Neural progenitor cell (in vitro differentiated cells): ENCODE data around the gene RNF212B. TPM values are rescaled to one million over a fixed set of nuclear protein-coding genes. Genes with fewer than 3 reads are reported as not detected.

Source experiments
- DNase-seq: peaks from one replicate; pipeline ENCODE4 v3.0.0-alpha.2; 2016; ENCODE audit warnings: low spot score
- H2AFZ ChIP-seq: fragments of 200-600 bp; sonication (generic); replicated peaks from 2 replicates; pipeline ENCODE4 v1.6.1; 2016; ENCODE audit warnings: antibody characterized with exemption
- H3F3A ChIP-seq: fragments of 200-600 bp; sonication (generic); 2 replicates; pipeline ENCODE4 v1.6.1; 2016; ENCODE audit warnings: antibody characterized with exemption, low read depth
- H3K27ac ChIP-seq: fragments of 200-600 bp; sonication (generic); 2 replicates; pipeline ENCODE4 v1.5.1; 2016; ENCODE audit warnings: mild to moderate bottlenecking
- H3K27me3 ChIP-seq: fragments of 200-600 bp; sonication (generic); 2 replicates; pipeline ENCODE4 v1.6.1; 2016; ENCODE audit warnings: mild to moderate bottlenecking, moderate library complexity
- H3K36me3 ChIP-seq: fragments of 200-600 bp; sonication (generic); 2 replicates; pipeline ENCODE4 v1.5.1; 2016
- H3K4me1 ChIP-seq: fragments of 200-600 bp; sonication (generic); 2 replicates; pipeline ENCODE4 v1.6.1; 2016; ENCODE audit warnings: mixed run types
- H3K4me2 ChIP-seq: fragments of 200-600 bp; sonication (generic); 2 replicates; pipeline ENCODE4 v1.6.1; 2016
- H3K4me3 ChIP-seq: fragments of 200-600 bp; sonication (generic); 2 replicates; pipeline ENCODE4 v1.5.1; 2016
- H3K79me2 ChIP-seq: fragments of 200-600 bp; sonication (generic); 2 replicates; pipeline ENCODE4 v1.6.1; 2016; ENCODE audit warnings: low read depth
- H3K9ac ChIP-seq: fragments of 200-600 bp; sonication (generic); 2 replicates; pipeline ENCODE4 v1.6.1; 2016
- H3K9me3 ChIP-seq: fragments of 200-600 bp; sonication (generic); 2 replicates; pipeline ENCODE4 v1.5.1; 2016; ENCODE audit warnings: low read depth
- H4K20me1 ChIP-seq: fragments of 200-600 bp; sonication (generic); 2 replicates; pipeline ENCODE4 v1.6.1; 2016; ENCODE audit warnings: low read depth
- H3K27ac Mint-ChIP-seq: 3 replicates; pipeline ENCODE4 v1.8.0; 2021; ENCODE audit warnings: mixed read lengths
- H3K27me3 Mint-ChIP-seq: 2 replicates; pipeline ENCODE4 v1.8.0; 2022; ENCODE audit warnings: low read depth, mild to moderate bottlenecking, inconsistent platforms, moderate library complexity, mixed read lengths; ENCODE audit not compliant: insufficient read depth
- H3K36me3 Mint-ChIP-seq: 3 replicates; pipeline ENCODE4 v1.8.0; 2021; ENCODE audit warnings: mixed read lengths
- H3K4me1 Mint-ChIP-seq: 3 replicates; pipeline ENCODE4 v1.8.0; 2021; ENCODE audit warnings: mixed read lengths
- H3K4me3 Mint-ChIP-seq: 3 replicates; pipeline ENCODE4 v1.8.0; 2021; ENCODE audit warnings: mild to moderate bottlenecking, moderate library complexity, mixed read lengths
- H3K9me3 Mint-ChIP-seq: 3 replicates; pipeline ENCODE4 v1.8.0; 2020; ENCODE audit warnings: mixed read lengths
- CTCF ChIP-seq: fragments of 200-600 bp; sonication (generic); IDR thresholded peaks from 2 replicates; pipeline ENCODE4 v1.5.1; 2017; ENCODE audit warnings: antibody characterized with exemption, mild to moderate bottlenecking
- EZH2 ChIP-seq: fragments of 200-600 bp; sonication (generic); IDR thresholded peaks from 2 replicates; pipeline ENCODE4 v1.6.1; 2017; ENCODE audit warnings: antibody characterized with exemption, mild to moderate bottlenecking, moderate library complexity
- EZH2phosphoT487 ChIP-seq: fragments of 200-600 bp; sonication (generic); IDR thresholded peaks from 2 replicates; pipeline ENCODE4 v1.6.1; 2017; ENCODE audit warnings: antibody characterized with exemption
- total RNA-seq: library from RNA; depleted of rRNA; stranded (reverse); fragments of >200 nt; gene quantifications from 2 replicates; pipeline ENCODE4 v1.2.3, GENCODE V29; 2015; ENCODE audit warnings: low replicate concordance

RNF212B gene
- total RNA-seq, 1 donor from 2014 or later: not detected

GRCh38 chr14:23208324-23208723, 29.4 kb upstream of the RNF212B start:
- no peak for DNase-seq
- Histone ChIP-seq H3K27me3 (no peaks in the 10 kb centered on the region), H3K36me3 (no peaks in the 10 kb centered on the region), H3F3A (peaks cover 10% of the 10 kb centered on the region), H3K4me1 (peaks cover 10% of the 10 kb centered on the region), H4K20me1 (no peaks in the 10 kb centered on the region), H3K4me3 (no peak overlapping the region), H2AFZ (peak overlapping the region; percentile 83), H3K9ac (no peak overlapping the region), H3K27ac (no peak overlapping the region), H3K4me2 (no peak overlapping the region), H3K79me2 (no peaks in the 10 kb centered on the region), H3K9me3 (no peaks in the 10 kb centered on the region)
- TF ChIP-seq EZH2: no peak
- TF ChIP-seq EZH2phosphoT487: no peak
- TF ChIP-seq CTCF: no peak
- H3K9me3 Mint-ChIP-seq: peaks cover 2% of the 10 kb centered on the region
- H3K36me3 Mint-ChIP-seq: no peaks in the 10 kb centered on the region
- no peaks in the 10 kb centered on the region for H3K4me1 Mint-ChIP-seq
- no peaks in the 10 kb centered on the region for H3K27me3 Mint-ChIP-seq
- no peak overlapping the region for H3K4me3 Mint-ChIP-seq
- H3K27ac Mint-ChIP-seq: no peak overlapping the region

GRCh38 chr14:23209651-23210423, 27.9 kb upstream of the RNF212B start:
- Mint-ChIP-seq H3K4me1 (no peaks in the 10 kb centered on the region), H3K27ac (no peak overlapping the region), H3K36me3 (no peaks in the 10 kb centered on the region), H3K4me3 (no peak overlapping the region), H3K9me3 (peaks cover 2% of the 10 kb centered on the region), H3K27me3 (no peaks in the 10 kb centered on the region)
- H3K4me1 ChIP-seq: peaks cover 10% of the 10 kb centered on the region
- H3K9me3 ChIP-seq: no peaks in the 10 kb centered on the region
- DNase-seq: no peak
- no peak overlapping the region for H3K9ac ChIP-seq
- H3K36me3 ChIP-seq: no peaks in the 10 kb centered on the region
- H3K4me3 ChIP-seq: no peak overlapping the region
- no peak overlapping the region for H3K4me2 ChIP-seq
- TF ChIP-seq CTCF (no peak), EZH2phosphoT487 (no peak), EZH2 (no peak)
- no peak overlapping the region for H3K27ac ChIP-seq
- no peak overlapping the region for H2AFZ ChIP-seq
- H3K27me3 ChIP-seq: no peaks in the 10 kb centered on the region
- no peaks in the 10 kb centered on the region for H3K79me2 ChIP-seq
- no peaks in the 10 kb centered on the region for H4K20me1 ChIP-seq
- peaks cover 10% of the 10 kb centered on the region for H3F3A ChIP-seq

- no peaks in the 10 kb centered on the region for H3K27me3 ChIP-seq
- Mint-ChIP-seq H3K9me3 (peaks cover 9% of the 10 kb centered on the region), H3K4me1 (no peaks in the 10 kb centered on the region), H3K27ac (no peak overlapping the region), H3K4me3 (no peak overlapping the region), H3K36me3 (no peaks in the 10 kb centered on the region), H3K27me3 (no peaks in the 10 kb centered on the region)
- H3K9ac ChIP-seq: no peak overlapping the region
- H3K27ac ChIP-seq: no peak overlapping the region
- H3K4me1 ChIP-seq: no peaks in the 10 kb centered on the region
- no peaks in the 10 kb centered on the region for H3F3A ChIP-seq
- TF ChIP-seq EZH2 (no peak), CTCF (no peak), EZH2phosphoT487 (no peak)
- no peak for DNase-seq
- no peaks in the 10 kb centered on the region for H3K79me2 ChIP-seq
- H3K36me3 ChIP-seq: no peaks in the 10 kb centered on the region
- no peak overlapping the region for H3K4me2 ChIP-seq
- no peaks in the 10 kb centered on the region for H4K20me1 ChIP-seq
- H3K4me3 ChIP-seq: no peak overlapping the region
- H2AFZ ChIP-seq: no peak overlapping the region
- no peaks in the 10 kb centered on the region for H3K9me3 ChIP-seq
Observed at GRCh38 chr14:23215421-23215820, 22.3 kb upstream of the RNF212B start.
